GM21515 (cell line): ENCODE measurements around the gene FTSJ3.

ENCODE experiments used
- ATAC-seq: cut with Tn5 transposase; IDR thresholded peaks from one replicate; pipeline ENCODE4 v1.9.1; 2021; ENCODE audit not compliant: unreplicated experiment

The FTSJ3 gene

DNA sequence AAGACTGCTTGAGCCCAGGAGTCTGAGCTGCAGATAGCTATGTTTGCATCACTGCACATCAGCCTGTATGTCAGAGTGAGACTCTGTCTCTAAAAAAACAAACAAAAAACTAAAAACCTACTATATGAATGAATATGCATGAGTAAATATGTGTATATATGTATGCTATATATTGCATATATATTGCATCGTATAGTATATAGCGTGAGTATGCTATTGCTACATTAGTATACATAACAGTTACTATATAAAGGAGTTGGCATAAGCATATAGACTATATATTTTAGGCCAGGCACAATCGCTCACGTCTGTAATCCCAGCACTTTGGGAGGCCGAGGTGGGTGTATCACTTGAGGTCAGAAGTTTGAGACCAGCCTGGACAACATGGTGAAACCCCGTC is 37.4 kb downstream of the FTSJ3 start:
- ATAC-seq, result no peak

DNA sequence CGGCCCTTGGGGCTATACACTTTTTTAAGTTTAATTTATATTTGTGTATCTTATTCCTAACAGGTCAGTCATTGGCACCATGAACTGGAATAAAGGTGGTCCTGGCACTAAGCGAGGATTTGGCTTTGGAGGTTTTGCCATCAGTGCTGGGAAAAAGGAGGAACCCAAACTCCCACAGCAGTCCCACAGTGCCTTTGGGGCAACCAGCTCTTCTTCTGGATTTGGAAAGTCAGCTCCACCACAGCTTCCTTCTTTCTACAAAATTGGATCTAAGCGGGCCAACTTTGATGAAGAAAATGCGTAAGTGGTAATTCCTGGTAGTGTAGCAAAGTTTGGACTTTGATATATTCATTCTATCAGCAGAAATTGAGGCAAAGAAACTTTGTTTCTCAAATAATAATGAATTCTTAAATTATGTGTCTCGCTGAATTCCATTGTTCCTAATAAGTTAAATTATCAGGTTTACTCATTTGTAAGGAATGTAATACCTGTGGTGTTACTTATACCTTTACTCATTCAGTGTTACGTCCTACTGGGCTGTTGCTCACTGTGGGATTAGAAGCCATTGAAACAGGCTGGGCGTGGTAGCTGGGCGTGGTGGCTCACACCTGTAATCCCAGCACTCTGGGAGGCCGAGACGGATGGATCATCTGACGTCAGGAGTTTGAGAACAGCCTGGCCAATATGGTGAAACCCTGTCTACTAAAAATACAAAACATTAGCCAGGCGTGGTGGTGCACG is 40.3 kb downstream of the FTSJ3 start:
- no peak for ATAC-seq

- ATAC-seq, result no peak
These were observed 41.3 kb downstream of the FTSJ3 start for GRCh38 chr17:63786117-63786516.

- no peak for ATAC-seq
These were observed 41.9 kb downstream of the FTSJ3 start for GRCh38 chr17:63785556-63785955.

DNA sequence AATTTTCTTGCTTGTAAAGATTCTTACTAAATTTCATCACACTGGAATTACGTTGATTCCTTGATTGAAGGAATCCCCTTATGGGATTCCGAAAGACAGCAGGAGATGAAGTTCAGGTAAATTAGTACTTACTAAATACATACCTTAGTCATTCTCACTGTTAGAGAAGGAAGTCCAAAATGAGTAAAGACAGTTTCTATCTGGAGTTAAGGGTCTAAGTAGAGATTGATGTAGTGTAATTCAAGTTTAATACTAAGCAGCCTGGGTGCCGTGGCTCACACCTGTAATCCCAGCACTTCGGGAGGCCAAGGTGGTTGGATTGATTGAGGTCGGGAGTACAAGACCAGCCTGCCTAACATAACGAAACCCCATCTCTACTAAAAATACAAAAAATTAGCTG is 43.9 kb downstream of the FTSJ3 start:
- no peak for ATAC-seq

- no peak for ATAC-seq
These were observed 46.5 kb downstream of the FTSJ3 start for GRCh38 chr17:63780928-63781327.

GRCh38 chr17:63780507-63780906 is 47.0 kb downstream of the FTSJ3 start:
- ATAC-seq, result no peak

GRCh38 chr17:63775420-63775819 is 52.0 kb downstream of the FTSJ3 start:
- no peak for ATAC-seq

- no peak for ATAC-seq
These were observed 52.5 kb downstream of the FTSJ3 start for GRCh38 chr17:63774969-63775265.

GRCh38 chr17:63774141-63774968 is 53.1 kb downstream of the FTSJ3 start, which contains the start of gene DDX42:
Gene DDX42 (plus strand): TSS chr17:63774170. CDS start chr17:63787050, 12,880 bp downstream.
- ATAC-seq, result no peak

GRCh38 chr17:63773272-63774140 is 54.0 kb downstream of the FTSJ3 start, which contains the start of gene CCDC47:
Gene CCDC47 (minus strand): TSS chr17:63773597. CDS start chr17:63766175, 7,422 bp downstream.
- ATAC-seq, result peak; percentile 79

- no peak for ATAC-seq
These were observed 54.6 kb downstream of the FTSJ3 start for GRCh38 chr17:63772801-63773271.
